HG03280 (cell line): ENCODE measurements around the gene GINS2.

Experiments
- ATAC-seq: cut with Tn5 transposase; IDR thresholded peaks from one replicate; pipeline ENCODE4 v1.9.1; 2021; ENCODE audit warnings: mild to moderate bottlenecking, moderate library complexity; ENCODE audit not compliant: unreplicated experiment

Gene GINS2

DNA sequence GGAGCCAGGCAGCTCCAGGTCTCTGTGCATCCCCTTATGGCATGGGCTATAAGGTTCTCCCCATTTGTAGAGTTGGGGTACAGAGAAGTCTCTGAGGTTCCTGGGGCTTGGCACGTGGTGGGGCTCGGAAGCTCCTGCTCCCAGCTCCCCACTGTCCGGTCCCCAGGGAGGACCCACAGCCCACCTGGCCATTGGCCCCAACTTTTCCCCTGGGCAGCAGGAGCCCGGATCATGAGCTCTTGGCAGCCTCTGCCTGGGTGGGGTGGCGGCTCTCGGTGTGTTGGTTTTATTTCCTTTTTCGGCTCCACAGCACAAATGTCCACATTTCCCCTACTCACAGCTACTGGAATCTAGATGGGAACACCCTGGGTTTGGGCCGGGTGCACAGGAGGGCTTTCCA, 45.1 kb downstream of the GINS2 start:
- ATAC-seq: no peak

DNA sequence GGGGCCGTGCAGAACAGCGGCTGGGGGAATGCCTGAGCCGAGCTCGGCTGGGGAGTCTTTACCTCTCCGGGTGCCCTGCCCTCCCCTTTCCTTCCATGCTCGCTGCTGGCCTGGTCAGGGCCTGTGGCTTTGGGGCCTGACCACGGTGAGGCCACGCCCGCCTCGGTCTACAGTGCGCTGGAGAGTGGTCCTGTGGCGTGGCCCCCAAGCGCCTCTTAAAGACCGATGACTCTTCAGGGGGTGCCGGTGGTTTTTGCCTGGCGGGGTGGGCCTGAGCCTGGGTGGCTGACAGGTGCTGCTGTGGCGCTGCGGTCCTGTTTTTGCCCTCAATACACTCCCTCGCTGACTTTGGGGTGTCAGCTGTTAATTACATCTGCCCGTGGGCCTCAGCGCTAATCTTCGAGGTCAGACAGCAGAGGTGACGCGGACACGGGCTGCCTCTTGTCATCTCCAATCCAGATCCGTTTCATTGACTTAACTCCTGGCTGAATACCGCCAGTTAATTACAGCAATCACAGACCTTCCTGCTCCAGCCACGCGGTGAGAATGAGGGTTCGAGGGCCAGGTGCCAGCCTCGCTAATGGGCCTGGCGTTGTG, 45.9 kb downstream of the GINS2 start:
- ATAC-seq: no peak

- ATAC-seq: no peak
These were observed 47.0 kb downstream of the GINS2 start for GRCh38 chr16:85641776-85642176.

DNA sequence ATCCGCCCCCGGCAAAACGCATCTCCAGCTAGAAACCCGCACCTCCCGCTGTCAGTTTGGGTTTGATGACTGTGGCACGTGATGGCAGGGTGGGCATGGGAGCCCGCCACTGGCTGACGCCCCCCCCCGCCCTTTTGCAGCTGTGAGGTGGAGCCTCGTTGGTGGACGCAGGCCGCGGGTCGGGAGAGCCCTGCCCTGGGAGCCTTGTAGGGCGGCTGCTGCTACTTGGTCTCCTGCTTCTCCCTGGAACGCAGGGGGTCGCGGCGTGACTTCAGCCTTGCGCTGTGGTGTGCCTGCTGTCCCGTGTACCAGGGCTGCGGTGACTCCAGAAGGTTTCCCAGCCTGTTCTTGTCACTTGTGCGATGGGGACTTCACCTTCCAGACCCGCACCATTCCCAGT, 47.4 kb downstream of the GINS2 start:
- no peak for ATAC-seq

DNA sequence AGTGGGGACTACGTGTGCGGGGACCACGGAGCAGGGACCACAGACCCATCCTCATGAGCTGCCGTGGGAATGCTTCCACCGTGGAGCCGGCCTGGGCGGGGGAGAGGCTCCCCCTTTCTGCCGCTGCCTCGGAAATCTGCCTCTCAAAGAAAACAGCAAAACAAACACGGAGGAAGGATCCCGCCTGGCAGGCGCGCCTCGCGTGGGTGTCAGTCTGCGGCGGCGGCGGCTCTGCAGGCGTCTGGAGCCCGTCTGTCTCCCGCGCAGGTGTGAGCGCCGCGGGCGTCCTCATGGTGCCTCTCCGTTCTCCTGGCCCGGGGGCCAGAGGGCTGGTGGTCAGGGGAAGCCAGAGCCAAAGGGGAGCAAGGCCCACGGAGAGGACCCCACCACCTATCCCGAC, 48.2 kb downstream of the GINS2 start:
- ATAC-seq: no peak

- no peak for ATAC-seq
These were observed 48.5 kb downstream of the GINS2 start for GRCh38 chr16:85640254-85640558.

GRCh38 chr16:85639529-85640253, 49.1 kb downstream of the GINS2 start:
- no peak for ATAC-seq

DNA sequence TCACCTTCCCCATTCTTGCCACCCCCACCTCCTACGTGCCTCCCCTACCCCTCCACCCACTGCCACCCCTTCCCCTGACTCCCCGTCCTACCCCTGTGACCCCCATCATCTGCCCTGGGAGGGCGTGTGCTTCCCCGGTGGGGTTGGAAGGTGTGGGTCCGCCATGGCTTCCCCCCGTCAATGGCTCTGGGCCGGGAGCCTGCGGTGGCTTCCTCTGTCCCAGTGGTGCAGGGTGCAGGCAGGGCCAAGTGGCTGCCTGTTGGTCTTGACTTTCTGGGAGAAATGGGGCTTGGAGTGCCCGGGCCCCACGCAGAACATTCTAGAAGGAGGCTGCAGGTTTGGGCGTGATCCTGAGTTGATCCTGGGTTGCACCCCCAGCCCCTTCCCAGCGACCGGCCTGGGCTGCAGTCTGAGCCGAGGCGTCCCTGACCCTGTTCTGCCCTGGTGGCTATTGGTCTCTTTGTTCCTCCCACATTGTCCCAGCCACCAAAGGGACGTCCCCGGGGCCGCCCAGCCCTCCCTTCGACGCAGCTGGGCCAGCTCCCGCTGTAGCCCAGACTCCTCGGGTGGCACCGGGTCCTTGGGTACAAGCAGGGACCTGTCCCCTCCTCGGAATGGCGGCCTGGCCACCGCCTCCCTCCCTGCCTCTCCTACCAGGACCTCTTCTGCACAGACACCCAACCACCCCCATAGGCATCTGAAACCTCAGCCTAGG, 49.9 kb downstream of the GINS2 start:
- no peak for ATAC-seq

DNA sequence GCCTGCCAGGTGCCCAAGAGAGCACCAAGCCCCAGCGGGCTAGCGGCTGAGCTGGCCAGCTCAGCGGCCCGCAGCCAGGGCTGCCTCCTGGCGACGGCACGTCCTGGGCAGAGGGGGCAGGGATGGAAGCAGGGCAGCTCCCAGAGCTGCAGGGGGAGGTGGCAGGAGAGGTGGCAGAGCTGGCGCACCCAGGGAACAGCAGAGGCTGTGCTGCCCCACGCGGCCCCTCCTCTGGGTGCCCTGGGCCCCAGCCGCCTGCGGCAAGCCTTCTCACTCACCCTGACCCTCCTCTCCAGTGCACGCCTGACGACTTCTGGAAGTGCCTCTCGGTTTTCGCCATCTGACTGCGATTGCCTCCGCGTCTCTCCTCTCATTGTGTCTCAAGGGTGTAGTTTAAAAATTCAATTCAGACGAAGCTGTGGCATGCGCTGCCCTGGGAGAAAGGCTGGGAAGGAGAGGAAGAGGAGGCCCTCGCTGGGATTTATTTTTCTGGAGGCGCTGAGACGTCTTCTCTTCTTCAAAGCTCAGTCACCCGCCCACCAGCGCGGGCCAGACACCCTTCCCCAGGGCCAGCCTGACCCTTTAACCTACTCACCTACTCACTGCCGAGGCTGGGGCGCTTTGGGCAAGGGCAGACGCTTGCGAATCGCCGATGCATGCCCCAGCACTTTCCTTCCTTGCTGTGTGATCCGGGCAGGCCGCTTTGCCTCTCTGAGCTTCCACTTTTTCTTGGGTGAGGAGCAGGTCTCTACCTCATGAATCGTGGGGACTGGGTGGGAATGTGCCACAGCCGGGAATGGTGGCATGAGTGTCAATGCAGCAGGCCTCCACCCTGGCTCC, 50.7 kb downstream of the GINS2 start:
- ATAC-seq: no peak

DNA sequence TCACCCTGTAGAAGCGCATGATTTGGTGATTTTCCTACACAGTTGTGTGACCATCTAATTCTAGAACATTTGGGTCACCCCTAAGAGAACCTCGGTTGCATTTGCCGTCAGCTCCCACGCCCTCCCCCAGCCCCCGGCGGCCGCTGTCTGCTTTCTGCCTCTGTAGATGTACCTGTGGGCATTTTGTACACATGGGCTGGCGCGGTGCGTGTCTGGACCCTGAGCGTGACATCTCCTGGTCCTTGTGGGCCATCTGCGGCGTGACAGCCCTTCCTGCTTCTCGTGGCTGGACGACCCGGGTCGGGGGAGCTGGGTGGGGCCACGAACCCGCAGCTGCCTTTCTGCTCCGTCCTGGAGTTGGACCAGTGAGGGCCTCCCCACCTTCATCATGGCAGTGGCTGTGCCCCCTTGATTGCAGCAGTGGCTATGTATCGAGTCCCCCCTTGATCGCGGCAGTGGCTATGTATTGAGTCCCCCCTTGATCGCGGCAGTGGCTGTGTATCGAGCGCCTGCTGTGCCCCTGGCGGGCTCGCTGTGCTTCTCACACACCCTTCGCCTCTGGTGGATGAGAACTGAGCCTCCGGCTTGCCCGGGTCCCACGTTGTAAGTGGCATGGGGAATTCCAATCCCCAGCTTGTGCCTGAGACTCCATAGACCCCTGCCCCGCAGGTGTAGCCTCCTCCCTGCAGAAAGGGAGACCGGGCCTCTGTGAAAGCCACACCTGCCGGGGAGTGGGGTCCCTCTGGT, 51.5 kb downstream of the GINS2 start:
- no peak for ATAC-seq

GRCh38 chr16:85636234-85636812, 52.4 kb downstream of the GINS2 start:
- ATAC-seq: no peak

- no peak for ATAC-seq
These were observed 53.1 kb downstream of the GINS2 start for GRCh38 chr16:85635545-85636140.

- no peak for ATAC-seq
These were observed 53.8 kb downstream of the GINS2 start for GRCh38 chr16:85634747-85635544.

DNA sequence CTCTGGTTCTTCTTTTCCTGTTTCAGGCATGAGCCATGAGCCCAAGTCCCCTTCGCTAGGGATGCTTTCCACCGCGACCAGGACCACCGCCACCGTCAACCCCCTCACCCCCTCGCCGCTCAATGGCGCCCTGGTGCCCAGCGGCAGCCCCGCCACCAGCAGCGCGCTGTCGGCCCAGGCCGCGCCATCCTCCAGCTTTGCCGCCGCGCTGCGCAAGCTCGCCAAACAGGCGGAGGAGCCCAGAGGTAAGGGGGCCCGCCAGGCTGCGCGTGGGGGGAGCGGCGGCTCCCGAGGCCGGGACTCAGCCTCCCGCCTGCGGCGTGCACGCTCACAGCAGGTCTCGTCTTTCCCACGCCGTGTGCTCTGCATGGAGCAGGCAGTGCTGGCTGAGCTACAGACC, 54.9 kb downstream of the GINS2 start:
- no peak for ATAC-seq

DNA sequence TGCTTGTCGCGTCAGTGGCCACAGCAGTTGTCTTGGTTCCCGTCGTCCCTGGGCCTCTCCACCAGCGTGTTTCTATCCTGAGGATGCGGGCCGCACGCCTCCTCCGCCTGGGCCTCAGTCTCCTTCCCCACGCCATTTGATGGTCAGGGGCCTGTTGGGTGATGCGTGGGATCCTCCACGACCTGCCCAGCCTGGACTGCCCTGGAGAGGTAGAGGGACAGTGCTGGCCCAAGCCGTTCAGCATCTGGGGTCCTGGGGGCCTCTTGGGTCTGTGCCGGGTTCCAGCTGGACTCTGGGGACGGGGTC, 55.4 kb downstream of the GINS2 start:
- no peak for ATAC-seq

- no peak for ATAC-seq
These were observed 55.9 kb downstream of the GINS2 start for GRCh38 chr16:85632709-85633437.

- no peak for ATAC-seq
These were observed 56.9 kb downstream of the GINS2 start for GRCh38 chr16:85631802-85632393.

DNA sequence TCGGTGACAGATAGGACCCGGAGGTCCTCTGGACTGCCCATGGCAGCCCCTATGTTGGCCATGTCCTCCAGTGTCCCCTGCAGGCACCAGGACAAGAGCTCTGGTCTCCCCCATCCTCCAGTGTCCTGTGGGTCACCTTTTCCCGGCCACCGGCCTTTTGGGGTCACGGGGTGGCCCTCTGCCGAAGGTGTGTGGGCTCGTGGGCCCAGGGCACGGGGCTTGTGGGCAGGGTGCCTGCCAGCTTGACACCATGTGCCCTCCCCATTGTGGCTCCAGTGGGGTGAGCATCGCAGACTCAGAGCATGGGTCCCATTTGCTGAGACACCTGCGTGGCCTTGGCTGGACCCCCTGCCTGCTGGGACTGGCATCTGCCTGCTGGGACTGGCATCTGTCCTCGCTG, 57.5 kb downstream of the GINS2 start:
- ATAC-seq: no peak
